HepG2 (cell line): ENCODE measurements around the gene ADAT3. TPM values are rescaled to one million over a fixed set of nuclear protein-coding genes. Genes with fewer than 3 reads are reported as not detected.

Experiments
- ADNP ChIP-seq: sonication (generic); formaldehyde crosslinking; IDR thresholded peaks from 2 replicates; pipeline ENCODE4 v1.4.0; 2020; ENCODE audit warnings: missing genetic modification reagents
- AGO2 ChIP-seq: fragments of 200-400 bp; formaldehyde crosslinking; optimal IDR thresholded peaks from 2 replicates; pipeline ENCODE3; 2017; ENCODE audit warnings: mild to moderate bottlenecking, low read depth, low read length, moderate library complexity
- ARNTL ChIP-seq: sonication (generic); formaldehyde crosslinking; IDR thresholded peaks from 2 replicates; pipeline ENCODE4 v1.4.0; 2020; ENCODE audit warnings: mild to moderate bottlenecking, missing genetic modification reagents
- GATAD1 ChIP-seq: IDR thresholded peaks from 2 replicates; pipeline ENCODE4 v1.6.1; 2016; ENCODE audit warnings: missing genetic modification reagents, missing compliant biosample characterization
- HOXA3 ChIP-seq: sonication (generic); formaldehyde crosslinking; IDR thresholded peaks from 2 replicates; pipeline ENCODE4 v1.5.0; 2020; ENCODE audit warnings: missing genetic modification reagents
- IRF1 ChIP-seq: sonication (generic); formaldehyde crosslinking; IDR thresholded peaks from 2 replicates; pipeline ENCODE4 v1.4.0; 2020; ENCODE audit warnings: low read depth, mild to moderate bottlenecking, missing genetic modification reagents
- KDM6A ChIP-seq: IDR thresholded peaks from 2 replicates; pipeline ENCODE4 v1.6.1; 2016; ENCODE audit warnings: low read depth
- MED1 ChIP-seq: sonication (generic); formaldehyde crosslinking; IDR thresholded peaks from 2 replicates; pipeline ENCODE4 v1.4.0; 2020; ENCODE audit warnings: missing genetic modification reagents
- RORA ChIP-seq: sonication (generic); formaldehyde crosslinking; IDR thresholded peaks from 2 replicates; pipeline ENCODE4 v1.5.0; 2020; ENCODE audit warnings: mild to moderate bottlenecking, missing genetic modification reagents, moderate library complexity
- SOX13 ChIP-seq, 3 experiments: fragments of 450-650 bp in 1 of 3; sonication (generic) in 1 of 3; formaldehyde crosslinking in 1 of 3; IDR thresholded peaks in 2 of 3; conservative IDR thresholded peaks in 1 of 3; 2 replicates each; pipeline versions ENCODE4 v1.5.0 to v1.6.1; 2016 to 2020; ENCODE audit warnings: antibody characterized with exemption in 1 of 3, mild to moderate bottlenecking in 1 of 3, missing compliant biosample characterization in 1 of 3, missing genetic modification reagents in 1 of 3, moderate library complexity in 1 of 3
- SOX6 ChIP-seq, 2 experiments: fragments of 450-650 bp in 1 of 2; sonication (generic) in 1 of 2; formaldehyde crosslinking in 1 of 2; IDR thresholded peaks; 2 replicates each; pipeline versions ENCODE4 v1.4.0 to v1.6.1; 2017 to 2020; ENCODE audit warnings: antibody characterized with exemption in 1 of 2, mild to moderate bottlenecking in 1 of 2, missing genetic modification reagents in 1 of 2
- THAP11 ChIP-seq: IDR thresholded peaks from 2 replicates; pipeline ENCODE4 v1.6.1; 2016; ENCODE audit warnings: missing biosample characterization, missing genetic modification reagents
- ZHX1 ChIP-seq: sonication (generic); formaldehyde crosslinking; IDR thresholded peaks from 2 replicates; pipeline ENCODE4 v1.8.1; 2022; ENCODE audit warnings: low read depth, mild to moderate bottlenecking, missing genetic modification reagents
- ZMYM2 ChIP-seq: sonication (generic); formaldehyde crosslinking; IDR thresholded peaks from 2 replicates; pipeline ENCODE4 v1.8.0; 2022; ENCODE audit warnings: mild to moderate bottlenecking, missing genetic modification reagents
- ZNF296 ChIP-seq: sonication (generic); formaldehyde crosslinking; conservative IDR thresholded peaks from 2 replicates; pipeline ENCODE4 v1.5.0; 2020; ENCODE audit warnings: mild to moderate bottlenecking, missing genetic modification reagents
- ZNF546 ChIP-seq: sonication (generic); formaldehyde crosslinking; conservative IDR thresholded peaks from 2 replicates; pipeline ENCODE4 v1.8.1; 2023; ENCODE audit warnings: mild to moderate bottlenecking, missing genetic modification reagents
- ZNF746 ChIP-seq: sonication (generic); formaldehyde crosslinking; IDR thresholded peaks from 2 replicates; pipeline ENCODE4 v1.8.0; 2022; ENCODE audit warnings: mild to moderate bottlenecking, missing genetic modification reagents
- ZNF761 ChIP-seq: sonication (generic); formaldehyde crosslinking; conservative IDR thresholded peaks from 2 replicates; pipeline ENCODE4 v1.4.0; 2020; ENCODE audit warnings: mild to moderate bottlenecking, missing genetic modification reagents
- ZNF879 ChIP-seq: sonication (generic); formaldehyde crosslinking; IDR thresholded peaks from 2 replicates; pipeline ENCODE4 v1.8.1; 2023; ENCODE audit warnings: missing genetic modification reagents
- polyA plus RNA-seq, 8 experiments: library from polyadenylated mRNA; depleted of rRNA in 3 of 8; stranded (reverse) in 7 of 8; unstranded in 1 of 8; fragments of >200 nt; fragmentation: Illumina TruSeq in 4 of 8; extraction: Trizol in 4 of 8; gene quantifications; 2 replicates each; pipeline versions ENCODE4 v1.2.1 to v1.2.3, GENCODE V29; 2011 to 2016; ENCODE audit warnings: low read depth in 4 of 8, missing spikeins in 1 of 8, mixed read lengths in 1 of 8; ENCODE audit not compliant: insufficient read depth in 1 of 8
- total RNA-seq, 5 experiments: library from RNA; depleted of rRNA; stranded (reverse); fragments of >200 nt; fragmentation: Illumina TruSeq; extraction: Trizol; gene quantifications; 2 replicates each; pipeline ENCODE4 v1.2.3, GENCODE V29; 2016; ENCODE audit warnings: low read depth in 1 of 5
- TF ChIP-seq, protein P1 (sequence below): sonication (generic); formaldehyde crosslinking; IDR thresholded peaks from 2 replicates; pipeline ENCODE4 v1.4.0; 2020; ENCODE audit warnings: missing genetic modification reagents
- TF ChIP-seq, protein P2 (sequence below): sonication (generic); formaldehyde crosslinking; IDR thresholded peaks from 2 replicates; pipeline ENCODE4 v1.4.0; 2020; ENCODE audit warnings: missing genetic modification reagents
- TF ChIP-seq, protein P3 (sequence below): sonication (generic); formaldehyde crosslinking; IDR thresholded peaks from 2 replicates; pipeline ENCODE4 v1.4.0; 2020; ENCODE audit warnings: mild to moderate bottlenecking, missing genetic modification reagents
- TF ChIP-seq, protein P4 (sequence below): IDR thresholded peaks from 2 replicates; pipeline ENCODE4 v1.6.1; 2016; ENCODE audit warnings: low read depth, borderline replicate concordance

ADAT3 gene
- total and polyA plus RNA-seq, 2 of the 13 experiments (the other 11 are each of a cell fraction or from before 2014, with no cell fraction given) = 0.95 to 3.5 TPM

DNA sequence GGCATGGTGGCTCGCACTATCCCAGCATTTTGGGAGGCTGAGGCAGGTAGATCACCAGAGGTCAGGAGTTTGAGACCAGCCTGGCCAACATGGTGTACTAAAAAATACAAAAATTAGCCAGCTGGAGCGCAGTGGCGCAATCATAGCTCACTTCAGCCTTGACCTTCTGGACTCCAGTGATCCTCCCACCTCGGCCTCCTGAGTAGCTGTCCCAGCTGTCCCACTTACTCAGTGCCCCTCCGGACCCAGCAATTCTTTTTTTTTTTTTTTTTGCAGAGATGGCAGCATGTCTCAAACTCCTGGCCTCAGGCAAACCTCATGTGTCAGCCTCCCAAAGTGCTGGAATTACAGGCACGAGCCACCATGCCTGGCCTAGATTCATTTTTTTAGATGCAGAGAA is 2.3 kb upstream of the ADAT3 start (continued):
- peak; percentile 73 for TF ChIP-seq HOXA3 (CRISPR knock-in tag)
- no peak for TF ChIP-seq ZNF296 (CRISPR knock-in tag)
- TF ChIP-seq, protein P1, sequence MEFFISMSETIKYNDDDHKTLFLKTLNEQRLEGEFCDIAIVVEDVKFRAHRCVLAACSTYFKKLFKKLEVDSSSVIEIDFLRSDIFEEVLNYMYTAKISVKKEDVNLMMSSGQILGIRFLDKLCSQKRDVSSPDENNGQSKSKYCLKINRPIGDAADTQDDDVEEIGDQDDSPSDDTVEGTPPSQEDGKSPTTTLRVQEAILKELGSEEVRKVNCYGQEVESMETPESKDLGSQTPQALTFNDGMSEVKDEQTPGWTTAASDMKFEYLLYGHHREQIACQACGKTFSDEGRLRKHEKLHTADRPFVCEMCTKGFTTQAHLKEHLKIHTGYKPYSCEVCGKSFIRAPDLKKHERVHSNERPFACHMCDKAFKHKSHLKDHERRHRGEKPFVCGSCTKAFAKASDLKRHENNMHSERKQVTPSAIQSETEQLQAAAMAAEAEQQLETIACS (CRISPR knock-in tag) = 0 out of 2 replicates have a peak, but pooled peaks have one; percentile 16
- no peak for TF ChIP-seq SOX13 (IDR thresholded peaks at IDR 0.05)
- peak in 1 of 2 experiments; percentile 10; a peak in 1 of 4 replicates for TF ChIP-seq SOX13 (CRISPR knock-in tag; conservative IDR thresholded peaks at IDR 0.05 in 1 of 2, IDR thresholded peaks at IDR 0.05 in 1 of 2)
- no peak for TF ChIP-seq KDM6A
- no peak for TF ChIP-seq IRF1 (CRISPR knock-in tag)
- TF ChIP-seq ZMYM2 = peak; percentile 71; the same call in 1 of the 2 replicates
- TF ChIP-seq ARNTL (CRISPR knock-in tag) = peak; percentile 47; the same call in 1 of the 2 replicates
- no peak for TF ChIP-seq AGO2
- no peak for TF ChIP-seq ZNF879 (CRISPR knock-in tag)
- TF ChIP-seq ZNF746 (CRISPR knock-in tag) = no peak
- TF ChIP-seq, protein P2, sequence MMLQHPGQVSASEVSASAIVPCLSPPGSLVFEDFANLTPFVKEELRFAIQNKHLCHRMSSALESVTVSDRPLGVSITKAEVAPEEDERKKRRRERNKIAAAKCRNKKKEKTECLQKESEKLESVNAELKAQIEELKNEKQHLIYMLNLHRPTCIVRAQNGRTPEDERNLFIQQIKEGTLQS = peak; percentile 33; the same call in 1 of the 2 replicates
- no peak for TF ChIP-seq ZNF546
- TF ChIP-seq GATAD1 (CRISPR knock-in tag) = no peak
- TF ChIP-seq RORA (CRISPR knock-in tag) = no peak
- 0 out of 2 replicates have a peak, but pooled peaks have one; percentile 36 for TF ChIP-seq THAP11 (CRISPR knock-in tag)
- TF ChIP-seq SOX6 (IDR thresholded peaks at IDR 0.05) = no peak
- TF ChIP-seq SOX6 (CRISPR knock-in tag; IDR thresholded peaks at IDR 0.05) = peak; percentile 28; the same call in 1 of the 2 replicates
- TF ChIP-seq ZNF761 = no peak
- TF ChIP-seq ADNP (CRISPR knock-in tag) = no peak
- 0 out of 2 replicates have a peak, but pooled peaks have one; percentile 51 for TF ChIP-seq ZHX1 (CRISPR knock-in tag)
- TF ChIP-seq, protein P3, sequence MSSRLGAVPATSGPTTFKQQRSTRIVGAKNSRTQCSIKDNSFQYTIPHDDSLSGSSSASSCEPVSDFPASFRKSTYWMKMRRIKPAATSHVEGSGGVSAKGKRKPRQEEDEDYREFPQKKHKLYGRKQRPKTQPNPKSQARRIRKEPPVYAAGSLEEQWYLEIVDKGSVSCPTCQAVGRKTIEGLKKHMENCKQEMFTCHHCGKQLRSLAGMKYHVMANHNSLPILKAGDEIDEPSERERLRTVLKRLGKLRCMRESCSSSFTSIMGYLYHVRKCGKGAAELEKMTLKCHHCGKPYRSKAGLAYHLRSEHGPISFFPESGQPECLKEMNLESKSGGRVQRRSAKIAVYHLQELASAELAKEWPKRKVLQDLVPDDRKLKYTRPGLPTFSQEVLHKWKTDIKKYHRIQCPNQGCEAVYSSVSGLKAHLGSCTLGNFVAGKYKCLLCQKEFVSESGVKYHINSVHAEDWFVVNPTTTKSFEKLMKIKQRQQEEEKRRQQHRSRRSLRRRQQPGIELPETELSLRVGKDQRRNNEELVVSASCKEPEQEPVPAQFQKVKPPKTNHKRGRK = no peak
- TF ChIP-seq, protein P4, sequence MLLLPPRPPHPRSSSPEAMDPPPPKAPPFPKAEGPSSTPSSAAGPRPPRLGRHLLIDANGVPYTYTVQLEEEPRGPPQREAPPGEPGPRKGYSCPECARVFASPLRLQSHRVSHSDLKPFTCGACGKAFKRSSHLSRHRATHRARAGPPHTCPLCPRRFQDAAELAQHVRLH (CRISPR knock-in tag) = peak; percentile 63; the same call in 1 of the 2 replicates
- TF ChIP-seq MED1 (CRISPR knock-in tag) = peak; percentile 51; the same call in 1 of the 2 replicates
